Astrocyte of the spinal cord (primary cell): ENCODE results near the gene SPATA45.

Experiments
- DNase-seq: peaks from one replicate; pipeline ENCODE4 v3.0.0; 2011; ENCODE audit warnings: low read depth, low spot score
- H3K4me3 ChIP-seq: 2 replicates; pipeline ENCODE4 v1.5.1; 2011; ENCODE audit warnings: low read depth, mild to moderate bottlenecking, low read length, moderate library complexity
- CTCF ChIP-seq: IDR thresholded peaks from 2 replicates; pipeline ENCODE4 v1.5.1; 2012; ENCODE audit warnings: low read depth, mild to moderate bottlenecking, low read length, inconsistent platforms
- in situ Hi-C: cut with HindIII; loops from 2 replicates; pipeline ENCODE4 v1.10.0; 2017; ENCODE audit warnings: low sequenced_read_pairs

Gene SPATA45

GRCh38 chr1:212828395-212828794, 19.1 kb downstream of the SPATA45 start:
- in situ Hi-C loops: no loop called here
- H3K4me3 ChIP-seq: no peak overlapping the region

GRCh38 chr1:212827831-212828278, 19.6 kb downstream of the SPATA45 start:
- no peak for DNase-seq
- no peak for TF ChIP-seq CTCF
- in situ Hi-C loops: no loop called here
- no peak overlapping the region for H3K4me3 ChIP-seq

More at GRCh38 chr1:212828395-212828794, 19.1 kb downstream of the SPATA45 start:
- no peak for DNase-seq
- TF ChIP-seq CTCF: no peak

GRCh38 chr1:212827171-212827776, 20.2 kb downstream of the SPATA45 start:
- in situ Hi-C loops: no loop called here
- DNase-seq: no peak
- no peak for TF ChIP-seq CTCF
- H3K4me3 ChIP-seq: no peak overlapping the region

- in situ Hi-C loops: no loop called here
- no peak overlapping the region for H3K4me3 ChIP-seq
- no peak for TF ChIP-seq CTCF
- no peak for DNase-seq
Observed at GRCh38 chr1:212825798-212826452, 21.5 kb downstream of the SPATA45 start.

GRCh38 chr1:212824201-212824600, 23.2 kb downstream of the SPATA45 start:
- in situ Hi-C loops: no loop called here
- H3K4me3 ChIP-seq: no peak overlapping the region
- no peak for TF ChIP-seq CTCF

GRCh38 chr1:212822956-212823355, 24.5 kb downstream of the SPATA45 start:
- no peak for DNase-seq
- in situ Hi-C loops: no loop called here
- no peak overlapping the region for H3K4me3 ChIP-seq

More at GRCh38 chr1:212824201-212824600, 23.2 kb downstream of the SPATA45 start:
- DNase-seq: no peak

More at GRCh38 chr1:212822956-212823355, 24.5 kb downstream of the SPATA45 start:
- no peak for TF ChIP-seq CTCF
